H9 (cell line): ENCODE data around the gene ETHE1. TPM values are rescaled to one million over a fixed set of nuclear protein-coding genes. Genes with fewer than 3 reads are reported as not detected.

Source experiments
- DNase-seq: peaks from one replicate; pipeline ENCODE4 v3.0.0-alpha.2; 2017
- H2AFZ ChIP-seq: one replicate; pipeline ENCODE4 v1.6.1; 2013; ENCODE audit warnings: mild to moderate bottlenecking, low read length, control low read depth, moderate library complexity
- H2AK5ac ChIP-seq: 2 replicates; pipeline ENCODE4 v1.6.1; 2013; ENCODE audit warnings: low read length, control low read depth, mixed read lengths; ENCODE audit not compliant: insufficient read length
- H2BK120ac ChIP-seq: one replicate; pipeline ENCODE4 v1.6.1; 2013; ENCODE audit warnings: low read depth, mild to moderate bottlenecking, low read length, control low read depth, inconsistent platforms; ENCODE audit not compliant: poor library complexity, severe bottlenecking
- H2BK12ac ChIP-seq: 2 replicates; pipeline ENCODE4 v1.6.1; 2013; ENCODE audit warnings: low read length, control low read depth, mixed read lengths, low read depth; ENCODE audit not compliant: insufficient read length
- H2BK15ac ChIP-seq: 2 replicates; pipeline ENCODE4 v1.6.1; 2013; ENCODE audit warnings: low read depth, low read length, control low read depth
- H2BK20ac ChIP-seq: one replicate; pipeline ENCODE4 v1.6.1; 2013; ENCODE audit warnings: low read depth, mild to moderate bottlenecking, low read length, control low read depth, inconsistent platforms; ENCODE audit not compliant: poor library complexity, severe bottlenecking
- H2BK5ac ChIP-seq: 2 replicates; pipeline ENCODE4 v1.6.1; 2013; ENCODE audit warnings: low read length, control low read depth, mixed read lengths; ENCODE audit not compliant: insufficient read length
- H3K14ac ChIP-seq: 2 replicates; pipeline ENCODE4 v1.6.1; 2013; ENCODE audit warnings: low read length, control low read depth; ENCODE audit not compliant: insufficient read depth
- H3K18ac ChIP-seq: 2 replicates; pipeline ENCODE4 v1.6.1; 2013; ENCODE audit warnings: low read depth, mild to moderate bottlenecking, mixed read lengths, low read length, control low read depth; ENCODE audit not compliant: insufficient read length
- H3K23ac ChIP-seq: 2 replicates; pipeline ENCODE4 v1.6.1; 2013; ENCODE audit warnings: low read length, control low read depth, mixed read lengths, low read depth; ENCODE audit not compliant: insufficient read length
- H3K23me2 ChIP-seq: 2 replicates; pipeline ENCODE4 v1.6.1; 2013; ENCODE audit warnings: low read depth, mild to moderate bottlenecking, mixed read lengths, low read length, control low read depth; ENCODE audit not compliant: insufficient read length, poor library complexity, severe bottlenecking
- H3K27ac ChIP-seq: 2 replicates; pipeline ENCODE4 v1.5.1; 2013; ENCODE audit warnings: low read length, control low read depth, mixed read lengths, low read depth; ENCODE audit not compliant: insufficient read length
- H3K27me3 ChIP-seq: 2 replicates; pipeline ENCODE4 v1.6.1; 2013; ENCODE audit warnings: low read length, control low read depth, inconsistent platforms; ENCODE audit not compliant: insufficient read depth
- H3K4ac ChIP-seq: 2 replicates; pipeline ENCODE4 v1.6.1; 2013; ENCODE audit warnings: low read depth, mild to moderate bottlenecking, control low read depth, inconsistent platforms, low read length, moderate library complexity
- H3K4me1 ChIP-seq: 2 replicates; pipeline ENCODE4 v1.6.1; 2013; ENCODE audit warnings: low read length, control low read depth, inconsistent platforms; ENCODE audit not compliant: insufficient read depth
- H3K4me2 ChIP-seq: 2 replicates; pipeline ENCODE4 v1.6.1; 2013; ENCODE audit warnings: low read length, control low read depth, mixed read lengths; ENCODE audit not compliant: insufficient read length, insufficient read depth
- H3K56ac ChIP-seq: 2 replicates; pipeline ENCODE4 v1.6.1; 2013; ENCODE audit warnings: low read depth, mild to moderate bottlenecking, mixed read lengths, low read length, control low read depth; ENCODE audit not compliant: insufficient read length
- H3K79me1 ChIP-seq: 2 replicates; pipeline ENCODE4 v1.6.1; 2013; ENCODE audit warnings: low read depth, mild to moderate bottlenecking, moderate library complexity, low read length, control low read depth, inconsistent platforms; ENCODE audit not compliant: insufficient read depth, poor library complexity, severe bottlenecking
- H3K79me2 ChIP-seq: 2 replicates; pipeline ENCODE4 v1.6.1; 2013; ENCODE audit warnings: low read length, control low read depth, inconsistent platforms; ENCODE audit not compliant: insufficient read depth
- H3K9ac ChIP-seq: 2 replicates; pipeline ENCODE4 v1.6.1; 2013; ENCODE audit warnings: low read length, control low read depth, mixed read lengths; ENCODE audit not compliant: insufficient read length; ENCODE audit errors: extremely low read depth
- H3K9me3 ChIP-seq: one replicate; pipeline ENCODE4 v1.6.1; 2013; ENCODE audit warnings: low read depth, low read length, inconsistent platforms; ENCODE audit not compliant: control insufficient read depth
- H3T11ph ChIP-seq: one replicate; pipeline ENCODE4 v1.6.1; 2013; ENCODE audit warnings: mild to moderate bottlenecking, low read length, control low read depth, inconsistent platforms
- H4K20me1 ChIP-seq: one replicate; pipeline ENCODE4 v1.6.1; 2013; ENCODE audit not compliant: control insufficient read depth, insufficient read length, insufficient read depth
- H4K5ac ChIP-seq: 2 replicates; pipeline ENCODE4 v1.6.1; 2013; ENCODE audit warnings: low read depth, mild to moderate bottlenecking, mixed read lengths, low read length, control low read depth; ENCODE audit not compliant: insufficient read length
- H4K8ac ChIP-seq: replicated peaks from 2 replicates; pipeline ENCODE4 v1.6.1; 2013; ENCODE audit warnings: low read length, control low read depth, mixed read lengths, low read depth; ENCODE audit not compliant: insufficient read length
- H4K91ac ChIP-seq: 2 replicates; pipeline ENCODE4 v1.6.1; 2013; ENCODE audit warnings: low read depth, mild to moderate bottlenecking, moderate library complexity, mixed read lengths, low read length, control low read depth; ENCODE audit not compliant: insufficient read length
- H3K27ac Mint-ChIP-seq, 3 experiments: 2 replicates in 2 of 3; 3 replicates in 1 of 3; pipeline ENCODE4 v1.8.0; 2020 to 2021; ENCODE audit warnings: mixed read lengths in 3 of 3, mild to moderate bottlenecking in 1 of 3, moderate library complexity in 1 of 3
- H3K27me3 Mint-ChIP-seq: 2 replicates; pipeline ENCODE4 v1.8.0; 2021; ENCODE audit warnings: low read depth, mild to moderate bottlenecking, moderate library complexity, mixed read lengths
- H3K36me3 Mint-ChIP-seq, 3 experiments: 2 replicates in 2 of 3; 3 replicates in 1 of 3; pipeline ENCODE4 v1.8.0; 2020 to 2021; ENCODE audit warnings: low read depth in 3 of 3, mixed read lengths in 3 of 3; ENCODE audit not compliant: insufficient read depth in 1 of 3
- H3K4me1 Mint-ChIP-seq, 2 experiments: 2 replicates each; pipeline ENCODE4 v1.8.0; 2020; ENCODE audit warnings: mixed read lengths in 2 of 2
- H3K4me3 Mint-ChIP-seq, 2 experiments: 2 replicates in 1 of 2; 3 replicates in 1 of 2; pipeline ENCODE4 v1.8.0; 2020 to 2021; ENCODE audit warnings: mild to moderate bottlenecking in 2 of 2, mixed read lengths in 2 of 2, moderate library complexity in 1 of 2
- H3K9me3 Mint-ChIP-seq, 2 experiments: 2 replicates in 1 of 2; 3 replicates in 1 of 2; pipeline ENCODE4 v1.8.0; 2020; ENCODE audit warnings: mild to moderate bottlenecking in 2 of 2, mixed read lengths in 2 of 2, moderate library complexity in 1 of 2
- WGBS: extraction: QIAGEN DNeasy Blood & Tissue Kit; methylation state at CpG from one replicate; pipeline ENCODE4 v1.1.7; 2013; ENCODE audit warnings: missing lambda C conversion rate, low lambda C conversion rate, mixed read lengths; ENCODE audit not compliant: insufficient read length; ENCODE audit errors: extremely low coverage; 5-methylcytosine and 5-hydroxymethylcytosine counted together
- total RNA-seq: library from RNA; stranded (reverse); gene quantifications from 2 replicates; pipeline ENCODE4 v1.2.1, GENCODE V29; 2021
- TF ChIP-seq, protein P1 (sequence below): fragments of 200-600 bp; sonication (generic); conservative IDR thresholded peaks from 3 replicates; pipeline ENCODE4 v1.8.0; 2021; ENCODE audit warnings: antibody characterized with exemption, mild to moderate bottlenecking

ETHE1 gene
- total RNA-seq, 1 experiment from 2014 or later = 18.8 TPM

DNA sequence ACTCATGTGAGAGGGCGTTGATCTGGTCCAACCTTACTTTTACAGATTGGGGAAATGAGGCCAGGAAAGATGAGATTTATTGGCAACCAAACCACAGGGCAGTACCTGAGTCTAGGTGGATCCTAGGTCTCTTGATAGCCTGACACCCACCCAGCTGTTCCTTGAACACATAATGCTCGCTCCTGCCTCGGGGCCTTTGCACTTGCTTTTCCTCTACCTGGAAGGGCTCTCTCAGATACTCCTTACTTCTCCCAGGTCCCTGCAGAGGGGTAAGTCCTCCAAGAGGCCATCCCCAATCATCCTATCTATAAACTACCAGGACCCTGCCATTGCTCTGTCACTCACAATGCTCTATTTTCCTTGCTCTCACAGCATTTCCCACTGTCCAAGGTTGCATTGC lies 13.4 kb upstream of the ETHE1 start:
- H3K27me3 Mint-ChIP-seq = no peaks in the 10 kb centered on the region; the same call in 1 of the 2 replicates

More for the DNA sequence above, 13.4 kb upstream of the ETHE1 start:
- WGBS = no CpG with 5 or more reads among the region's 3 CpGs
- H3K79me2 ChIP-seq = no peaks in the 10 kb centered on the region
- H3K9me3 ChIP-seq = no peaks in the 10 kb centered on the region
- no peak overlapping the region for H4K5ac ChIP-seq
- H3K36me3 Mint-ChIP-seq = peaks cover 43 to 88% (median 79%) of the 10 kb centered on the region in 3 experiments
- no peaks in the 10 kb centered on the region for H3K4me1 ChIP-seq
- H3K23me2 ChIP-seq = no peaks in the 10 kb centered on the region
- H3K18ac ChIP-seq = no peak overlapping the region
- no peak overlapping the region for H2AFZ ChIP-seq
- H4K8ac ChIP-seq = no peak overlapping the region
- peaks cover 6 to 7% of the 10 kb centered on the region in 2 experiments for H3K4me1 Mint-ChIP-seq
- H3T11ph ChIP-seq = no peak overlapping the region
- H3K4ac ChIP-seq = no peak overlapping the region
- no peak overlapping the region for H2AK5ac ChIP-seq
- H3K27me3 ChIP-seq = no peaks in the 10 kb centered on the region
- no peak overlapping the region for H2BK120ac ChIP-seq
- H3K23ac ChIP-seq = no peak overlapping the region
- H3K14ac ChIP-seq = no peak overlapping the region
- TF ChIP-seq, protein P1, sequence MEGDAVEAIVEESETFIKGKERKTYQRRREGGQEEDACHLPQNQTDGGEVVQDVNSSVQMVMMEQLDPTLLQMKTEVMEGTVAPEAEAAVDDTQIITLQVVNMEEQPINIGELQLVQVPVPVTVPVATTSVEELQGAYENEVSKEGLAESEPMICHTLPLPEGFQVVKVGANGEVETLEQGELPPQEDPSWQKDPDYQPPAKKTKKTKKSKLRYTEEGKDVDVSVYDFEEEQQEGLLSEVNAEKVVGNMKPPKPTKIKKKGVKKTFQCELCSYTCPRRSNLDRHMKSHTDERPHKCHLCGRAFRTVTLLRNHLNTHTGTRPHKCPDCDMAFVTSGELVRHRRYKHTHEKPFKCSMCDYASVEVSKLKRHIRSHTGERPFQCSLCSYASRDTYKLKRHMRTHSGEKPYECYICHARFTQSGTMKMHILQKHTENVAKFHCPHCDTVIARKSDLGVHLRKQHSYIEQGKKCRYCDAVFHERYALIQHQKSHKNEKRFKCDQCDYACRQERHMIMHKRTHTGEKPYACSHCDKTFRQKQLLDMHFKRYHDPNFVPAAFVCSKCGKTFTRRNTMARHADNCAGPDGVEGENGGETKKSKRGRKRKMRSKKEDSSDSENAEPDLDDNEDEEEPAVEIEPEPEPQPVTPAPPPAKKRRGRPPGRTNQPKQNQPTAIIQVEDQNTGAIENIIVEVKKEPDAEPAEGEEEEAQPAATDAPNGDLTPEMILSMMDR = no peak
- no peak overlapping the region for H2BK15ac ChIP-seq
- no peak overlapping the region for H2BK12ac ChIP-seq
- no peak overlapping the region for H3K27ac Mint-ChIP-seq
- H4K91ac ChIP-seq = no peak overlapping the region
- peaks cover 6 to 7% of the 10 kb centered on the region in 2 experiments; a peak in 4 of 5 replicates for H3K9me3 Mint-ChIP-seq
- no peak overlapping the region for H2BK20ac ChIP-seq
- H2BK5ac ChIP-seq = no peak overlapping the region
- H4K20me1 ChIP-seq = no peaks in the 10 kb centered on the region
- no peak overlapping the region for H3K9ac ChIP-seq
- no peak overlapping the region for H3K27ac ChIP-seq
- H3K79me1 ChIP-seq = no peaks in the 10 kb centered on the region
- H3K4me3 Mint-ChIP-seq = no peak overlapping the region
- no peak overlapping the region for H3K4me2 ChIP-seq
- no peak for DNase-seq
- no peak overlapping the region for H3K56ac ChIP-seq
